ENCODE results near the gene CDKN2C.

GRCh38 chr1:50959303-50959912 is 10.6 kb upstream of the CDKN2C start:
- TF ChIP-seq CTCF (IDR thresholded peaks at IDR 0.05) = no peak
- no peak for TF ChIP-seq POLR2A (IDR thresholded peaks at IDR 0.05)
